IPS-15b (cell line): ENCODE results near the gene MICA.
"Not testable (repeated sequence)": the region's sequence is repeated elsewhere in the genome, so short reads cannot be mapped to it uniquely, and the experiment has no call there.

Source experiments
- H3K27me3 ChIP-seq: one replicate; pipeline ENCODE4 v1.6.1; 2013; ENCODE audit warnings: low read length; ENCODE audit not compliant: control insufficient read depth, insufficient read depth
- H3K36me3 ChIP-seq: one replicate; pipeline ENCODE4 v1.6.1; 2013; ENCODE audit warnings: low read length; ENCODE audit not compliant: control insufficient read depth, insufficient read depth
- H3K4me1 ChIP-seq: one replicate; pipeline ENCODE4 v1.6.1; 2013; ENCODE audit warnings: mild to moderate bottlenecking, low read length; ENCODE audit not compliant: control insufficient read depth, insufficient read depth
- H3K4me3 ChIP-seq: one replicate; pipeline ENCODE4 v1.5.1; 2013; ENCODE audit warnings: low read depth, low read length
- H3K9ac ChIP-seq: one replicate; pipeline ENCODE4 v1.6.1; 2013; ENCODE audit warnings: low read depth, mild to moderate bottlenecking, low read length
- H3K9me3 ChIP-seq: one replicate; pipeline ENCODE4 v1.6.1; 2013; ENCODE audit warnings: mild to moderate bottlenecking, low read length; ENCODE audit not compliant: control insufficient read depth, insufficient read depth

The MICA gene

GRCh38 chr6:31419842-31420241 is 16.4 kb downstream of the MICA start:
- no peaks in the 10 kb centered on the region for H3K27me3 ChIP-seq
- no peaks in the 10 kb centered on the region for H3K9me3 ChIP-seq
- no peaks in the 10 kb centered on the region for H3K36me3 ChIP-seq
- H3K4me1 ChIP-seq: peaks cover 2% of the 10 kb centered on the region
- H3K9ac ChIP-seq: no peak overlapping the region
- no peak overlapping the region for H3K4me3 ChIP-seq

GRCh38 chr6:31420546-31420945 is 17.2 kb downstream of the MICA start:
- Histone ChIP-seq H3K9me3 (no peaks in the 10 kb centered on the region), H3K27me3 (no peaks in the 10 kb centered on the region), H3K9ac (no peak overlapping the region), H3K4me3 (no peak overlapping the region), H3K4me1 (peaks cover 2% of the 10 kb centered on the region), H3K36me3 (no peaks in the 10 kb centered on the region)

GRCh38 chr6:31422587-31422986 is 19.2 kb downstream of the MICA start:
- no peaks in the 10 kb centered on the region for H3K36me3 ChIP-seq
- H3K9me3 ChIP-seq: no peaks in the 10 kb centered on the region
- H3K4me1 ChIP-seq: peaks cover 2% of the 10 kb centered on the region
- H3K4me3 ChIP-seq: no peak overlapping the region
- no peaks in the 10 kb centered on the region for H3K27me3 ChIP-seq
- H3K9ac ChIP-seq: no peak overlapping the region

GRCh38 chr6:31423550-31423949 is 20.2 kb downstream of the MICA start:
- Histone ChIP-seq H3K4me1 (peaks cover 2% of the 10 kb centered on the region), H3K9ac (no peak overlapping the region), H3K9me3 (no peaks in the 10 kb centered on the region), H3K36me3 (no peaks in the 10 kb centered on the region), H3K27me3 (no peaks in the 10 kb centered on the region), H3K4me3 (no peak overlapping the region)

GRCh38 chr6:31426395-31427354 is 23.3 kb downstream of the MICA start:
- H3K4me3 ChIP-seq: no peak overlapping the region
- H3K36me3 ChIP-seq: no peaks in the 10 kb centered on the region
- no peak overlapping the region for H3K9ac ChIP-seq
- peaks cover 2% of the 10 kb centered on the region for H3K4me1 ChIP-seq
- no peaks in the 10 kb centered on the region for H3K27me3 ChIP-seq
- H3K9me3 ChIP-seq: no peaks in the 10 kb centered on the region

GRCh38 chr6:31430449-31430848 is 27.1 kb downstream of the MICA start:
- no peaks in the 10 kb centered on the region for H3K4me1 ChIP-seq
- no peaks in the 10 kb centered on the region for H3K9me3 ChIP-seq
- no peaks in the 10 kb centered on the region for H3K36me3 ChIP-seq
- H3K4me3 ChIP-seq: no peak overlapping the region
- no peak overlapping the region for H3K9ac ChIP-seq
- no peaks in the 10 kb centered on the region for H3K27me3 ChIP-seq

- H3K36me3 ChIP-seq, H3K9me3 ChIP-seq, H3K4me3 ChIP-seq, H3K9ac ChIP-seq, H3K4me1 ChIP-seq, H3K27me3 ChIP-seq: not testable (repeated sequence)
Measured at GRCh38 chr6:31435051-31435450, 31.7 kb downstream of the MICA start.

GRCh38 chr6:31438222-31438621 is 34.8 kb downstream of the MICA start:
- H3K27me3 ChIP-seq: peaks cover 22% of the 10 kb centered on the region
- no peaks in the 10 kb centered on the region for H3K4me1 ChIP-seq
- H3K9ac ChIP-seq: no peak overlapping the region
- H3K36me3 ChIP-seq: no peaks in the 10 kb centered on the region
- no peak overlapping the region for H3K4me3 ChIP-seq
- peaks cover 3% of the 10 kb centered on the region for H3K9me3 ChIP-seq

GRCh38 chr6:31438677-31439076 is 35.3 kb downstream of the MICA start:
- peaks cover 3% of the 10 kb centered on the region for H3K9me3 ChIP-seq
- H3K4me3 ChIP-seq: no peak overlapping the region
- H3K4me1 ChIP-seq: no peaks in the 10 kb centered on the region
- H3K27me3 ChIP-seq: peaks cover 22% of the 10 kb centered on the region
- H3K36me3 ChIP-seq: no peaks in the 10 kb centered on the region
- no peak overlapping the region for H3K9ac ChIP-seq

GRCh38 chr6:31441365-31442267 is 38.2 kb downstream of the MICA start:
- peak overlapping the region; percentile 37 for H3K4me3 ChIP-seq
- peaks cover 24% of the 10 kb centered on the region for H3K27me3 ChIP-seq
- H3K4me1 ChIP-seq: no peaks in the 10 kb centered on the region
- no peaks in the 10 kb centered on the region for H3K36me3 ChIP-seq
- no peak overlapping the region for H3K9ac ChIP-seq
- H3K9me3 ChIP-seq: peaks cover 3% of the 10 kb centered on the region

GRCh38 chr6:31446481-31446880 is 43.1 kb downstream of the MICA start:
- H3K27me3 ChIP-seq: peaks cover 11% of the 10 kb centered on the region
- no peak overlapping the region for H3K4me3 ChIP-seq
- no peaks in the 10 kb centered on the region for H3K9me3 ChIP-seq
- no peaks in the 10 kb centered on the region for H3K36me3 ChIP-seq
- H3K4me1 ChIP-seq: no peaks in the 10 kb centered on the region
- H3K9ac ChIP-seq: no peak overlapping the region
